GM12874 (cell line): ENCODE data around the gene CD40.

Experiments used
- TF ChIP-seq, protein P1 (sequence below): IDR thresholded peaks from 2 replicates; pipeline ENCODE4 v1.5.1; 2011; ENCODE audit warnings: low read depth, mild to moderate bottlenecking, control low read depth, low read length, moderate library complexity; ENCODE audit not compliant: insufficient read depth

CD40 gene

GRCh38 chr20:46101957-46102356, 16.2 kb upstream of the CD40 start:
- TF ChIP-seq, protein P1, sequence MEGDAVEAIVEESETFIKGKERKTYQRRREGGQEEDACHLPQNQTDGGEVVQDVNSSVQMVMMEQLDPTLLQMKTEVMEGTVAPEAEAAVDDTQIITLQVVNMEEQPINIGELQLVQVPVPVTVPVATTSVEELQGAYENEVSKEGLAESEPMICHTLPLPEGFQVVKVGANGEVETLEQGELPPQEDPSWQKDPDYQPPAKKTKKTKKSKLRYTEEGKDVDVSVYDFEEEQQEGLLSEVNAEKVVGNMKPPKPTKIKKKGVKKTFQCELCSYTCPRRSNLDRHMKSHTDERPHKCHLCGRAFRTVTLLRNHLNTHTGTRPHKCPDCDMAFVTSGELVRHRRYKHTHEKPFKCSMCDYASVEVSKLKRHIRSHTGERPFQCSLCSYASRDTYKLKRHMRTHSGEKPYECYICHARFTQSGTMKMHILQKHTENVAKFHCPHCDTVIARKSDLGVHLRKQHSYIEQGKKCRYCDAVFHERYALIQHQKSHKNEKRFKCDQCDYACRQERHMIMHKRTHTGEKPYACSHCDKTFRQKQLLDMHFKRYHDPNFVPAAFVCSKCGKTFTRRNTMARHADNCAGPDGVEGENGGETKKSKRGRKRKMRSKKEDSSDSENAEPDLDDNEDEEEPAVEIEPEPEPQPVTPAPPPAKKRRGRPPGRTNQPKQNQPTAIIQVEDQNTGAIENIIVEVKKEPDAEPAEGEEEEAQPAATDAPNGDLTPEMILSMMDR, result no peak

DNA sequence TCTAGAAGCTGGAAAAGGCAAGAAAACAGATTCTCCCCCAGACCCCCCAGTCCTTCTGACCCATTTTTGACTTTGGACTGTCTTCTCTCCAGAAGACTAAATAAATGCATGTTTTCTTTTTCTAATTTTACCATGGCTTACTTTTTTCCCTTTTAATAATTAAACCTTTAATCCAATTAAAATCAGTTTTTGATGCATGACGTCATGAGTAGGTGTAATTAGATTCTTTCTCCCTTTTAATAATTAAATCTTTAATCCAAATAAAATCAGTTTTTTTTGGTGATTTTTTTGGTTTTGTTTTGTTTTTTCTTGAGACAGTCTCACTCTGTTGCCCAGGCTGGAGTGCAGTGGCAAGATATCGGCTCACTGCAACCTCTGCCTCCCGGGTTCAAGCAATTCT, 15.2 kb upstream of the CD40 start:
- TF ChIP-seq, protein P1, result no peak

- TF ChIP-seq, protein P1, result no peak
Measured at GRCh38 chr20:46104262-46104661, 13.9 kb upstream of the CD40 start.

DNA sequence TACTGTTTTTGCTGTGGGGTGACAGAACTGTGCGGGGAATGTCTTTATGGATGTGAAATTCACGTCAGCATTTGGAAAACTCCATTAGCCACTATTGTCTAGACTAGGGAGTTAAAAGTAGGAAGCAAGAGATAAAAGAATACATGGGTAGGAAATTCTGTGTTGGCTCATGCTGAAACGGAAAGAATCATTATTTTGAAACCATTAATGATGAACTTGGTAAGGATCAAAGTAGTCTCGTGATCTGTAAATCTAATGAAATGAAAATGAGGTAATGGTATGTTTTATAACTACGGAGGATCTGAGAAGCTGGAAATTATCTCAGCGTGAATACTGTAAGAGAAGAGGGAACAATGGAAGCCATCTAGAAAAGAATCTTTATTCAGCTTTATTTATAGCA, 11.1 kb upstream of the CD40 start:
- TF ChIP-seq, protein P1, result no peak

DNA sequence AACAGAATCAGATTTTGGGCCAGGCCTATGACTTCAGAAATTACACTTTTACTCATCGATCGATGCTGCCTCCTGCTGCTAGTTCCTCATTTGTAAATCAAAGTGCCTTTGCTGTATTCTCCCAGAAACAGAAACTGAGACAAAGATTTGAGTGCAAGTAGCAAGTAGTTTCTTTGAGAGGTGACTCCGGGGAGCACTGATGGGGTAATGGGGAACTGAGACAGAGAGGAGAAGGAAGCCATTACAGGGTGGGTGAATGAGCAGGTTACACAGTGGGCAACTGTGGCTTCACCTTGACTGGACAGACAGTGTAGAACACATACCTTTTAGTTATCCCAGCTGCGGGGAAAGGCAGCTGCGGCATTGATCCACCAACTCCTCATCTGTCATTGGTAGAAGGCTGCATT, 9.7 kb upstream of the CD40 start:
- TF ChIP-seq, protein P1, result no peak

GRCh38 chr20:46108976-46109375, 9.1 kb upstream of the CD40 start:
- TF ChIP-seq, protein P1, result no peak

DNA sequence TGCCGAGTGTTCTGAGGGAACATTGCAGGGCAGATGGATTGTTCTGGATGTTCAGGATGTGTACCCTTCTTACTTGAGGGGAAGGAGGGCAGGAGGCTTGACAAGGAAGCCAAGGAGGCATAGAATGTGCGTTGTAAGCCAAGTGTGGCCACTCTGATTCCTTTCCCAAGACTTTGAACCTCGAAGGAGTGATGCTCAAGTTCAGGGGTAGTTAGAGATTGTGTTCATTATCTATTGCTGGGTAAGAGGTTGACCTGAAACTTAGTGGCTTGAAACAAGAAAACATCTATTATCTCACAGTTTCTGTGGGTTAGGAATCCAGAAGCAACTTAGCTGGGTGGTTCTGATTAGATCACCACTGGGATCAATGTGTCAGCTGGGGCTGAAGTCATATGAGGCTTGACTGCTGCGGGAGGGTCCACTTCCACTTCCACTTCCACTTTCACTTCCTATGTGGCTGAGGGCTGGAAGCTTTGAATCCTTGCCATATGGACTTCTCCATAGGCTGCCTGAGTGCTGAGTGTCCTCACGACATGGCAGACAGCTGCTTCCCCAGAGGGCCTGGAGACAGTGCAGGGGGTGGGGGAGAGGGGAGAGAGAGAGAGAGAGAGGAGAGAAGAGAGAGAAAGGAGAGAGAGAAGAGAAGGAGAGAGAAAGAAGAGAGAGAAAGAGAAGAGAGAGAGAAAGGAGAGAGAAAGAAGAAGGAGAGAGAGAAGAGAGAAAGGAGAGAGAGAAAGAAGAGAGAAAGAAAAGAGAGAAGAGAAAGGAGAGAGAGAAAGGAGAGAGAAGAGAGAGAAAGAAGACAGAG, 6.9 kb upstream of the CD40 start:
- TF ChIP-seq, protein P1, result no peak
